ENCODE results near the gene PTPRK. TPM values are rescaled to one million over a fixed set of nuclear protein-coding genes. Genes with fewer than 3 reads are reported as not detected.

The PTPRK gene
- total and polyA plus RNA-seq, 10 of the 15 experiments (the other 5 are each of a cell fraction or from before 2014, with no cell fraction given): 0.23 to 1.9 (median 0.55) TPM

DNA sequence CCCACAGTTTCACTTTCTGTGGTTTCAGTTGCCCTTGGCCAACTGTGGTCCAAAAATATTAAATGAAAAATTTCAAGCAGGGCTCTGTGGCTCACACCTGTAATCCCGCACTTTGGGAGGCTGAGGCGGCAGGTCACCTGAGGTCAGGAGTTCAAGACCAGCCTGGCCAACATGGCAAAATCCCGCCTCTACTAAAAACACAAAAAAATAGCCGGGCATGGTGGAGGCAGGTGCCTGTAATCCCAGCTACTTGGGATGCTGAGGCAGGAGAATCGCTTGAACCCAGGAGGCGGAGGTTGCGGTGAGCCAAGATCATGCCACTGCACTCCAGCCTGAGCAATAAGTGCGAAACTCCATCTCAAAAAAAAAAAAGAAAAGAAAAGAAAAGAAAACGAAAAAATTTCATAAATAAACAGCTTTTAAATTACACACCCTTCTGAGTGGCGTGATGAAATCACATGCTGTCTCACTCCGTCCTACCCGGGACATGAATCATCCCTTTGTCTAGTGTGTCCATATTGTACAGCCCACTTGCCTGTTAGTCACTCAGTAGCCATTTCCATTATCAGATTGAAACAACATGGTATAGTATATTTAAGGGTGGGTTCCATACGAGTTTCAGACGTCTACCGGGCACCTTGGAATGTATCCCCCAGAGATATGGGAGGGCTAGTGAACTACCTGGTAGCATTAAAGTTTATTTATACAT lies 11.7 kb downstream of the PTPRK start:
- Histone ChIP-seq H3K27me3 (replicated peaks in 1 of 2; ENCODE audit: control insufficient read depth in 2 of 2, insufficient read depth in 2 of 2, low read length in 1 of 2) (no peaks in the 10 kb centered on the region), H4K20me1 (ENCODE audit: control insufficient read depth, insufficient read depth) (no peaks in the 10 kb centered on the region), H2AFZ (ENCODE audit: control insufficient read depth, low read depth, low read length) (no peak overlapping the region), H3K27ac (ENCODE audit: control insufficient read depth, insufficient read depth) (no peak overlapping the region), H3K79me2 (ENCODE audit: control insufficient read depth, insufficient read depth, low read length) (no peaks in the 10 kb centered on the region), H3K4me1 (ENCODE audit: control insufficient read depth, insufficient read depth, low read length) (no peaks in the 10 kb centered on the region), H3K9me3 (replicated peaks; ENCODE audit: control insufficient read depth, insufficient read depth, low read length) (no peaks in the 10 kb centered on the region), H3K9ac (ENCODE audit: control insufficient read depth, insufficient read depth, low read length) (no peak overlapping the region), H3K4me3 (no peak overlapping the region), H3K36me3 (ENCODE audit: control insufficient read depth in 2 of 2, insufficient read depth in 2 of 2, low read length in 1 of 2) (no peaks in the 10 kb centered on the region), H3K4me2 (ENCODE audit: control insufficient read depth, insufficient read depth) (no peak overlapping the region)
- intact Hi-C loops (cut with micrococcal nuclease; ENCODE audit: unreplicated experiment) (no loop called here), in situ Hi-C loops (cut with MboI) (no loop called here)
- ChIA-PET CTCF (no interaction called here), POLR2A (no interaction called here), RAD21 (ENCODE audit: unreplicated experiment) (no interaction called here), SMC1A (ENCODE audit: uncharacterized antibody, unreplicated experiment) (no interaction called here)
- TF ChIP-seq FOXM1 (IDR thresholded peaks at IDR 0.05; ENCODE audit: low read depth, low read length) (no peak), IRF4 (IDR thresholded peaks at IDR 0.05; ENCODE audit: low read depth, low read length) (no peak), YY1 (IDR thresholded peaks at IDR 0.05; ENCODE audit: low read depth, low read length) (no peak), HDAC2 (IDR thresholded peaks at IDR 0.05) (no peak), MYC (IDR thresholded peaks at IDR 0.05; ENCODE audit: insufficient read depth, insufficient read length, insufficient replicate concordance, low read length, severe bottlenecking) (no peak), TARDBP (IDR thresholded peaks at IDR 0.05; ENCODE audit: borderline replicate concordance) (no peak), TCF12 (IDR thresholded peaks at IDR 0.05; ENCODE audit: low read depth, low read length) (no peak), POLR2AphosphoS5 (IDR thresholded peaks at IDR 0.05; ENCODE audit: low read length) (no peak), RAD51 (IDR thresholded peaks at IDR 0.05) (no peak), RFX5 (IDR thresholded peaks at IDR 0.05; ENCODE audit: low read depth, low read length) (no peak), MEF2A (IDR thresholded peaks at IDR 0.05; ENCODE audit: insufficient read depth, low read depth, low read length) (no peak), KAT2A (conservative IDR thresholded peaks at IDR 0.05; ENCODE audit: control insufficient read depth, low read depth, low read length) (no peak), JUNB (IDR thresholded peaks at IDR 0.05) (no peak)
- TF ChIP-seq, protein P1, sequence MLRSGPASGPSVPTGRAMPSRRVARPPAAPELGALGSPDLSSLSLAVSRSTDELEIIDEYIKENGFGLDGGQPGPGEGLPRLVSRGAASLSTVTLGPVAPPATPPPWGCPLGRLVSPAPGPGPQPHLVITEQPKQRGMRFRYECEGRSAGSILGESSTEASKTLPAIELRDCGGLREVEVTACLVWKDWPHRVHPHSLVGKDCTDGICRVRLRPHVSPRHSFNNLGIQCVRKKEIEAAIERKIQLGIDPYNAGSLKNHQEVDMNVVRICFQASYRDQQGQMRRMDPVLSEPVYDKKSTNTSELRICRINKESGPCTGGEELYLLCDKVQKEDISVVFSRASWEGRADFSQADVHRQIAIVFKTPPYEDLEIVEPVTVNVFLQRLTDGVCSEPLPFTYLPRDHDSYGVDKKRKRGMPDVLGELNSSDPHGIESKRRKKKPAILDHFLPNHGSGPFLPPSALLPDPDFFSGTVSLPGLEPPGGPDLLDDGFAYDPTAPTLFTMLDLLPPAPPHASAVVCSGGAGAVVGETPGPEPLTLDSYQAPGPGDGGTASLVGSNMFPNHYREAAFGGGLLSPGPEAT (IDR thresholded peaks at IDR 0.05; ENCODE audit: low read depth): no peak
- TF ChIP-seq, protein P2, sequence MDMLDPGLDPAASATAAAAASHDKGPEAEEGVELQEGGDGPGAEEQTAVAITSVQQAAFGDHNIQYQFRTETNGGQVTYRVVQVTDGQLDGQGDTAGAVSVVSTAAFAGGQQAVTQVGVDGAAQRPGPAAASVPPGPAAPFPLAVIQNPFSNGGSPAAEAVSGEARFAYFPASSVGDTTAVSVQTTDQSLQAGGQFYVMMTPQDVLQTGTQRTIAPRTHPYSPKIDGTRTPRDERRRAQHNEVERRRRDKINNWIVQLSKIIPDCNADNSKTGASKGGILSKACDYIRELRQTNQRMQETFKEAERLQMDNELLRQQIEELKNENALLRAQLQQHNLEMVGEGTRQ (IDR thresholded peaks at IDR 0.05; ENCODE audit: borderline replicate concordance, low read depth, low read length): no peak
- TF ChIP-seq, protein P3, sequence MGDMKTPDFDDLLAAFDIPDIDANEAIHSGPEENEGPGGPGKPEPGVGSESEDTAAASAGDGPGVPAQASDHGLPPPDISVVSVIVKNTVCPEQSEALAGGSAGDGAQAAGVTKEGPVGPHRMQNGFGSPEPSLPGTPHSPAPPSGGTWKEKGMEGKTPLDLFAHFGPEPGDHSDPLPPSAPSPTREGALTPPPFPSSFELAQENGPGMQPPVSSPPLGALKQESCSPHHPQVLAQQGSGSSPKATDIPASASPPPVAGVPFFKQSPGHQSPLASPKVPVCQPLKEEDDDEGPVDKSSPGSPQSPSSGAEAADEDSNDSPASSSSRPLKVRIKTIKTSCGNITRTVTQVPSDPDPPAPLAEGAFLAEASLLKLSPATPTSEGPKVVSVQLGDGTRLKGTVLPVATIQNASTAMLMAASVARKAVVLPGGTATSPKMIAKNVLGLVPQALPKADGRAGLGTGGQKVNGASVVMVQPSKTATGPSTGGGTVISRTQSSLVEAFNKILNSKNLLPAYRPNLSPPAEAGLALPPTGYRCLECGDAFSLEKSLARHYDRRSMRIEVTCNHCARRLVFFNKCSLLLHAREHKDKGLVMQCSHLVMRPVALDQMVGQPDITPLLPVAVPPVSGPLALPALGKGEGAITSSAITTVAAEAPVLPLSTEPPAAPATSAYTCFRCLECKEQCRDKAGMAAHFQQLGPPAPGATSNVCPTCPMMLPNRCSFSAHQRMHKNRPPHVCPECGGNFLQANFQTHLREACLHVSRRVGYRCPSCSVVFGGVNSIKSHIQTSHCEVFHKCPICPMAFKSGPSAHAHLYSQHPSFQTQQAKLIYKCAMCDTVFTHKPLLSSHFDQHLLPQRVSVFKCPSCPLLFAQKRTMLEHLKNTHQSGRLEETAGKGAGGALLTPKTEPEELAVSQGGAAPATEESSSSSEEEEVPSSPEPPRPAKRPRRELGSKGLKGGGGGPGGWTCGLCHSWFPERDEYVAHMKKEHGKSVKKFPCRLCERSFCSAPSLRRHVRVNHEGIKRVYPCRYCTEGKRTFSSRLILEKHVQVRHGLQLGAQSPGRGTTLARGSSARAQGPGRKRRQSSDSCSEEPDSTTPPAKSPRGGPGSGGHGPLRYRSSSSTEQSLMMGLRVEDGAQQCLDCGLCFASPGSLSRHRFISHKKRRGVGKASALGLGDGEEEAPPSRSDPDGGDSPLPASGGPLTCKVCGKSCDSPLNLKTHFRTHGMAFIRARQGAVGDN (IDR thresholded peaks at IDR 0.05): no peak
- ATAC-seq: no peak
- DNase-seq (ENCODE audit: low read depth, low spot score): no peak
- 48% methylated on average over 13 of the region's 15 CpGs for WGBS (ENCODE audit: insufficient coverage, insufficient replicate concordance, low lambda C conversion rate, missing lambda C conversion rate)
- no peak for FAIRE-seq
- no TSS peak for BruUV-seq (replicated peaks)

Data from GM12878 (cell line).